ENCODE measurements around the gene HGFAC.

DNA sequence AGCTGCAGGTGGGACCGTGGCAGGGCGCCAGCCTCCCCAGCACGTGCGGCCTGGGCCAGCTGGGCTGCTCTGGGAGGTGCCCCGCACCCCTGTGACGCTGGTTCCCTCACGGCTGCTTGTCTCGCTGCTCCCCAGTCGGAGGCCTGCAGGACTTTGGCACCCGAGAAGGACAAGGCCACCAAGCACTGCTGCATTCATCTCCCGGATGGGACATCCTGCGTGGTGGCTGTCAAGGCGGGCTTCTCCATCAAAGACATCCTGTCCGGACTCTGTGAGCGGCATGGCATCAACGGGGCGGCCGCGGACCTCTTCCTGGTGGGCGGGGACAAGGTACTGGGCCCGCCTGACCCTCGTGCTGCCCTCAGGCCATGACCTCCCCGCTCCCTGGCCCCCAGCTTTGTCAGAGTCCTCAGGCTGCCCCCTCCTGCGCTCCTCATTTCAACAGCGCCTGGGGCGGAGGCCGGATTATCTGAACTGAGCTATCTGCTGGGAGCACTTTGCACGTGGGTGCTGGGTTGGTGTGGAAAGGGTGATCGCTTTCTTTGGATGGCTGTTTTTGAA is 19.4 kb upstream of the HGFAC start:
- TF ChIP-seq, protein P1, sequence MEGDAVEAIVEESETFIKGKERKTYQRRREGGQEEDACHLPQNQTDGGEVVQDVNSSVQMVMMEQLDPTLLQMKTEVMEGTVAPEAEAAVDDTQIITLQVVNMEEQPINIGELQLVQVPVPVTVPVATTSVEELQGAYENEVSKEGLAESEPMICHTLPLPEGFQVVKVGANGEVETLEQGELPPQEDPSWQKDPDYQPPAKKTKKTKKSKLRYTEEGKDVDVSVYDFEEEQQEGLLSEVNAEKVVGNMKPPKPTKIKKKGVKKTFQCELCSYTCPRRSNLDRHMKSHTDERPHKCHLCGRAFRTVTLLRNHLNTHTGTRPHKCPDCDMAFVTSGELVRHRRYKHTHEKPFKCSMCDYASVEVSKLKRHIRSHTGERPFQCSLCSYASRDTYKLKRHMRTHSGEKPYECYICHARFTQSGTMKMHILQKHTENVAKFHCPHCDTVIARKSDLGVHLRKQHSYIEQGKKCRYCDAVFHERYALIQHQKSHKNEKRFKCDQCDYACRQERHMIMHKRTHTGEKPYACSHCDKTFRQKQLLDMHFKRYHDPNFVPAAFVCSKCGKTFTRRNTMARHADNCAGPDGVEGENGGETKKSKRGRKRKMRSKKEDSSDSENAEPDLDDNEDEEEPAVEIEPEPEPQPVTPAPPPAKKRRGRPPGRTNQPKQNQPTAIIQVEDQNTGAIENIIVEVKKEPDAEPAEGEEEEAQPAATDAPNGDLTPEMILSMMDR (conservative IDR thresholded peaks at IDR 0.05 in 1 of 2, IDR thresholded peaks at IDR 0.05 in 1 of 2; ENCODE audit: extremely low read depth in 1 of 2, insufficient read depth in 1 of 2, low read depth in 1 of 2, low read length in 2 of 2) = no peak
- TF ChIP-seq EZH2 (IDR thresholded peaks at IDR 0.05; ENCODE audit: borderline replicate concordance, low read length) = no peak

Data from mammary epithelial cell (primary cell).